Superior temporal gyrus (tissue), 1 donor: ENCODE data around the gene MESP2.
"Not testable (repeated sequence)": the region's sequence is repeated elsewhere in the genome, so short reads cannot be mapped to it uniquely, and the experiment has no call there.

Experiments used
- DNase-seq: peaks from one replicate; pipeline ENCODE4 v3.0.0-alpha.2; 2016; ENCODE audit errors: extremely low spot score

Gene MESP2

GRCh38 chr15:89780601-89781000, 4.5 kb downstream of the MESP2 start:
- DNase-seq, result no peak

- DNase-seq, result no peak
Observed at GRCh38 chr15:89781055-89781454, 4.9 kb downstream of the MESP2 start.

- DNase-seq, result no peak
Observed at GRCh38 chr15:89781891-89782618, 5.9 kb downstream of the MESP2 start.

GRCh38 chr15:89782619-89782950, 6.5 kb downstream of the MESP2 start:
- not testable (repeated sequence) for DNase-seq

GRCh38 chr15:89783111-89783860, 7.2 kb downstream of the MESP2 start:
- no peak for DNase-seq

- no peak for DNase-seq
Observed at GRCh38 chr15:89783861-89784685, 7.9 kb downstream of the MESP2 start.

GRCh38 chr15:89784686-89784960, 8.5 kb downstream of the MESP2 start:
- DNase-seq, result no peak

GRCh38 chr15:89785064-89785773, 9.1 kb downstream of the MESP2 start:
- DNase-seq, result no peak

GRCh38 chr15:89785774-89786140, 9.6 kb downstream of the MESP2 start:
- DNase-seq, result no peak

GRCh38 chr15:89787944-89788343, 11.8 kb downstream of the MESP2 start:
- DNase-seq, result no peak

- DNase-seq, result not testable (repeated sequence)
Observed at GRCh38 chr15:89788585-89788984, 12.5 kb downstream of the MESP2 start.

GRCh38 chr15:89790206-89790605, 14.1 kb downstream of the MESP2 start:
- no peak for DNase-seq

- DNase-seq, result no peak
Observed at GRCh38 chr15:89790661-89791060, 14.5 kb downstream of the MESP2 start.

- no peak for DNase-seq
Observed at GRCh38 chr15:89792106-89792805, 16.1 kb downstream of the MESP2 start.

- DNase-seq, result no peak
Observed at GRCh38 chr15:89794627-89795241, 18.6 kb downstream of the MESP2 start.

GRCh38 chr15:89795996-89796395, 19.9 kb downstream of the MESP2 start:
- DNase-seq, result no peak

- no peak for DNase-seq
Observed at GRCh38 chr15:89797678-89798201, 21.6 kb downstream of the MESP2 start.

- no peak for DNase-seq
Observed at GRCh38 chr15:89799011-89799911, 23.1 kb downstream of the MESP2 start.

GRCh38 chr15:89799918-89800498, 23.9 kb downstream of the MESP2 start:
- DNase-seq, result no peak
